A549 (cell line): ENCODE measurements around the gene HMCN1. TPM values are rescaled to one million over a fixed set of nuclear protein-coding genes. Genes with fewer than 3 reads are reported as not detected.

Experiments used
- ATAC-seq, 2 experiments: fragments of 200-7000 bp in 1 of 2; fragments of >200 bp in 1 of 2; cut with Nextera tagmentation in 1 of 2; cut with Tn5 transposase in 1 of 2; 3 replicates each; pipeline versions ENCODE4 v1.8.0 to v1.9.1; 2018 to 2020; ENCODE audit warnings: mild to moderate bottlenecking in 1 of 2, moderate library complexity in 1 of 2
- CTCF ChIA-PET: fragments of 300-600 bp; sonication (Branson Sonifier 250); formaldehyde crosslinking; extraction: SDS; loops from one replicate; lab custom pipeline; 2021; ENCODE audit warnings: antibody characterized with exemption, inconsistent platforms; lab: Yijun Ruan, JAX
- POLR2A ChIA-PET: fragments of 350-600 bp; formaldehyde crosslinking; extraction: SDS; loops from one replicate; lab custom pipeline; 2021; ENCODE audit warnings: antibody characterized with exemption, inconsistent platforms; lab: Yijun Ruan, JAX
- DNase-seq, 2 experiments: peaks; one replicate each; pipeline versions ENCODE4 v3.0.0 to v3.0.0-alpha.2; 2011 to 2016; ENCODE audit warnings: low read depth in 1 of 2, low spot score in 1 of 2
- FAIRE-seq: peaks from 2 replicates; lab custom pipeline; 2011; peaks lifted over from hg19 to GRCh38; lab: Jason Lieb, UNC
- H3K27ac ChIP-seq, 2 experiments: fragments of >200 bp; sonication (Bioruptor Twin); formaldehyde crosslinking; 3 replicates each; pipeline ENCODE4 v1.5.1; 2016 to 2017
- H3K4me1 ChIP-seq: fragments of >200 bp; sonication (Bioruptor Twin); formaldehyde crosslinking; 3 replicates; pipeline ENCODE4 v1.6.1; 2016
- H3K4me2 ChIP-seq: fragments of >200 bp; sonication (Bioruptor Twin); formaldehyde crosslinking; 3 replicates; pipeline ENCODE4 v1.6.1; 2016
- H3K4me3 ChIP-seq: fragments of >200 bp; sonication (Bioruptor Twin); formaldehyde crosslinking; 3 replicates; pipeline ENCODE4 v1.5.1; 2016
- H3K9me3 ChIP-seq: fragments of >200 bp; sonication (Bioruptor Twin); formaldehyde crosslinking; 3 replicates; pipeline ENCODE4 v1.6.1; 2016
- BHLHE40 ChIP-seq: IDR thresholded peaks from 2 replicates; pipeline ENCODE4 v1.6.1; 2012; ENCODE audit warnings: low read depth, low read length, inconsistent platforms
- CBX2 ChIP-seq: fragments of 200-600 bp; sonication (generic); IDR thresholded peaks from 2 replicates; pipeline ENCODE4 v1.6.1; 2016; ENCODE audit warnings: low read depth, mild to moderate bottlenecking, borderline replicate concordance
- CEBPB ChIP-seq, 2 experiments: fragments of >200 bp in 1 of 2; sonication (Bioruptor Twin) in 1 of 2; formaldehyde crosslinking in 1 of 2; IDR thresholded peaks; 2 replicates each; pipeline ENCODE4 v1.6.1; 2012 to 2016
- CHD4 ChIP-seq: fragments of 200-600 bp; sonication (generic); IDR thresholded peaks from 2 replicates; pipeline ENCODE4 v1.6.1; 2016; ENCODE audit warnings: antibody characterized with exemption, mild to moderate bottlenecking, borderline replicate concordance
- FOXS1 ChIP-seq: fragments of 250-450 bp; sonication (Bioruptor Pico); IDR thresholded peaks from 2 replicates; pipeline ENCODE4 v1.5.0; 2020; ENCODE audit warnings: mild to moderate bottlenecking, moderate library complexity
- HDAC2 ChIP-seq: fragments of 200-600 bp; sonication (generic); IDR thresholded peaks from 2 replicates; pipeline ENCODE4 v1.6.1; 2016
- JUN ChIP-seq, 2 experiments: fragments of >200 bp; sonication (Bioruptor Twin); formaldehyde crosslinking; IDR thresholded peaks; 2 replicates in 1 of 2; 3 replicates in 1 of 2; pipeline ENCODE4 v1.6.1; 2016 to 2017
- MYC ChIP-seq: IDR thresholded peaks from 2 replicates; pipeline ENCODE4 v1.6.1; 2012; ENCODE audit warnings: mild to moderate bottlenecking, inconsistent platforms, low read length, improper control_type of control experiment, borderline replicate concordance
- PHF8 ChIP-seq: fragments of 200-600 bp; sonication (generic); IDR thresholded peaks from 2 replicates; pipeline ENCODE4 v1.6.1; 2016; ENCODE audit warnings: low read depth, mild to moderate bottlenecking, antibody characterized with exemption, moderate library complexity, borderline replicate concordance
- RCOR1 ChIP-seq: fragments of 150-350 bp; IDR thresholded peaks from 2 replicates; pipeline ENCODE4 v1.6.1; 2014; ENCODE audit warnings: antibody characterized with exemption, low read length, low read depth
- REST ChIP-seq: fragments of 200-600 bp; sonication (generic); IDR thresholded peaks from 2 replicates; pipeline ENCODE4 v1.6.1; 2016; ENCODE audit warnings: antibody characterized with exemption, mild to moderate bottlenecking, moderate library complexity
- TP53 ChIP-seq: fragments of 250-450 bp; sonication (Bioruptor Pico); IDR thresholded peaks from 2 replicates; pipeline ENCODE4 v1.5.0; 2021; ENCODE audit warnings: mild to moderate bottlenecking, moderate library complexity
- WGBS: methylation state at CpG from one replicate; pipeline ENCODE4 v1.1.6; 2017; ENCODE audit errors: missing lambda C conversion rate; 5-methylcytosine and 5-hydroxymethylcytosine counted together
- polyA plus RNA-seq, 4 experiments: library from polyadenylated mRNA; depleted of rRNA in 3 of 4; stranded (reverse); fragments of >200 nt; fragmentation: RNase III in 1 of 4; extraction: RNeasy Plus Mini Kit Qiagen cat#74134 plus additional on column Dnase treatment in 1 of 4; gene quantifications; 2 replicates in 3 of 4; 3 replicates in 1 of 4; pipeline ENCODE4 v1.2.3, GENCODE V29; 2011 to 2017
- TF ChIP-seq, protein P1 (sequence below): fragments of >200 bp; sonication (Bioruptor Twin); formaldehyde crosslinking; IDR thresholded peaks from 3 replicates; pipeline ENCODE4 v1.6.1; 2016
- TF ChIP-seq, protein P2 (sequence below): fragments of >200 bp; sonication (Bioruptor Twin); formaldehyde crosslinking; IDR thresholded peaks from 3 replicates; pipeline ENCODE4 v1.5.1; 2016
- TF ChIP-seq, protein P3 (sequence below): fragments of 150-350 bp; IDR thresholded peaks from 2 replicates; pipeline ENCODE4 v1.6.1; 2014; ENCODE audit warnings: low read depth, mild to moderate bottlenecking, low read length

The HMCN1 gene
- polyA plus RNA-seq, 2 of the 4 experiments (the other 2 are of a cell fraction), result 0.03 to 0.06 TPM

DNA sequence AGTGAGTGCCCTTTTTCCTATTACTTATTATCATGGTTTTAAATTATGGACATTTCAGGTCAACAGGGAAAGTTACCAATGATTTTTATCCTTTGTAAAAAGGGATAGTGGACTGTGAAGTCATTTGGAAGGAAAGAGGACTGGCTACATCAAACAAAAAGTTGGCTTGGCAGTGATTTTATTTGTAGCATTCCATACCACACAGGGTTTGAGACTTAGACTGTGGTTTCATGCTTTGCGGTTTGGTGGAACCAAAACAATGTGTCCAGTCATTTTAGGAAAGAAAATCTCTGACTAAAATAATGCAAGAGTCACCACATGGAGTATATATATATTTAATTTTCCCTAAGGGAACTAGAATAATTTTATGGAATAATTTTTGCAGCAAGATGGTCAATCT is 239.5 kb downstream of the HMCN1 start (continued):
- TF ChIP-seq REST, result no peak

GRCh38 chr1:185974367-185975170 is 240.4 kb downstream of the HMCN1 start:
- FAIRE-seq, result no peak
- Histone ChIP-seq H3K4me3 (no peak overlapping the region), H3K9me3 (no peaks in the 10 kb centered on the region), H3K4me1 (no peaks in the 10 kb centered on the region), H3K27ac (no peak overlapping the region)
- POLR2A ChIA-PET, result no interaction called here
- 46% methylated on average over 3 of the region's 3 CpGs for WGBS
- TF ChIP-seq RCOR1 (no peak), HDAC2 (no peak), FOXS1 (CRISPR knock-in tag) (no peak), CBX2 (no peak), CHD4 (no peak), PHF8 (no peak), MYC (no peak)
- TF ChIP-seq, protein P1, sequence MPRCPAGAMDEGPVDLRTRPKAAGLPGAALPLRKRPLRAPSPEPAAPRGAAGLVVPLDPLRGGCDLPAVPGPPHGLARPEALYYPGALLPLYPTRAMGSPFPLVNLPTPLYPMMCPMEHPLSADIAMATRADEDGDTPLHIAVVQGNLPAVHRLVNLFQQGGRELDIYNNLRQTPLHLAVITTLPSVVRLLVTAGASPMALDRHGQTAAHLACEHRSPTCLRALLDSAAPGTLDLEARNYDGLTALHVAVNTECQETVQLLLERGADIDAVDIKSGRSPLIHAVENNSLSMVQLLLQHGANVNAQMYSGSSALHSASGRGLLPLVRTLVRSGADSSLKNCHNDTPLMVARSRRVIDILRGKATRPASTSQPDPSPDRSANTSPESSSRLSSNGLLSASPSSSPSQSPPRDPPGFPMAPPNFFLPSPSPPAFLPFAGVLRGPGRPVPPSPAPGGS, result no peak
- TF ChIP-seq, protein P2, sequence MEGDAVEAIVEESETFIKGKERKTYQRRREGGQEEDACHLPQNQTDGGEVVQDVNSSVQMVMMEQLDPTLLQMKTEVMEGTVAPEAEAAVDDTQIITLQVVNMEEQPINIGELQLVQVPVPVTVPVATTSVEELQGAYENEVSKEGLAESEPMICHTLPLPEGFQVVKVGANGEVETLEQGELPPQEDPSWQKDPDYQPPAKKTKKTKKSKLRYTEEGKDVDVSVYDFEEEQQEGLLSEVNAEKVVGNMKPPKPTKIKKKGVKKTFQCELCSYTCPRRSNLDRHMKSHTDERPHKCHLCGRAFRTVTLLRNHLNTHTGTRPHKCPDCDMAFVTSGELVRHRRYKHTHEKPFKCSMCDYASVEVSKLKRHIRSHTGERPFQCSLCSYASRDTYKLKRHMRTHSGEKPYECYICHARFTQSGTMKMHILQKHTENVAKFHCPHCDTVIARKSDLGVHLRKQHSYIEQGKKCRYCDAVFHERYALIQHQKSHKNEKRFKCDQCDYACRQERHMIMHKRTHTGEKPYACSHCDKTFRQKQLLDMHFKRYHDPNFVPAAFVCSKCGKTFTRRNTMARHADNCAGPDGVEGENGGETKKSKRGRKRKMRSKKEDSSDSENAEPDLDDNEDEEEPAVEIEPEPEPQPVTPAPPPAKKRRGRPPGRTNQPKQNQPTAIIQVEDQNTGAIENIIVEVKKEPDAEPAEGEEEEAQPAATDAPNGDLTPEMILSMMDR, result no peak
- TF ChIP-seq, all 56 proteins: peak for 0
- ATAC-seq (no peak), DNase-seq (no peak)
- CTCF ChIA-PET, result no interaction called here
- H3K4me2 ChIP-seq, result no peak overlapping the region

DNA sequence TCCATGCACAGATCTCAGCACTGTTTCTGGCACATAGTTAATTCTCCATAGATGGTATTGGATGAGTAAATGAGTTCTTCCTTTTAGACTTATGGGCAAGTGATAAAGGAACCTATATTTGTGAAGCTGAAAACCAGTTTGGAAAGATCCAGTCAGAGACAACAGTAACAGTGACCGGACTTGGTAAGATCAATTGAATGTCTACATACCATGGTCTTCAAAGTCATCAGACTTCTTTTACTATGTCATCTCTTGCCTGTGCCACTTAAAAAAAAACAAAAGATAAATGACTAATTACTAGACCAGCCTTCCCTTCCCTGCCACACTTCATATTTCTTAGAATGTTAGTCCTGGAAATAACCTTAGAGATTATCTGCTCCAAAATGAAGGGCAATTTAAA is 246.7 kb downstream of the HMCN1 start:
- no peak for DNase-seq
- ATAC-seq, result no peak
- Histone ChIP-seq H3K4me1 (no peaks in the 10 kb centered on the region), H3K27ac (no peak overlapping the region), H3K4me3 (no peak overlapping the region), H3K9me3 (no peaks in the 10 kb centered on the region), H3K4me2 (no peak overlapping the region)
- WGBS, result 88% methylated on average over 1 of the region's 1 CpG
- no peak for FAIRE-seq
- TF ChIP-seq FOXS1 (CRISPR knock-in tag), result no peak
- TF ChIP-seq TP53 (CRISPR knock-in tag), result no peak
- TF ChIP-seq, protein P3, sequence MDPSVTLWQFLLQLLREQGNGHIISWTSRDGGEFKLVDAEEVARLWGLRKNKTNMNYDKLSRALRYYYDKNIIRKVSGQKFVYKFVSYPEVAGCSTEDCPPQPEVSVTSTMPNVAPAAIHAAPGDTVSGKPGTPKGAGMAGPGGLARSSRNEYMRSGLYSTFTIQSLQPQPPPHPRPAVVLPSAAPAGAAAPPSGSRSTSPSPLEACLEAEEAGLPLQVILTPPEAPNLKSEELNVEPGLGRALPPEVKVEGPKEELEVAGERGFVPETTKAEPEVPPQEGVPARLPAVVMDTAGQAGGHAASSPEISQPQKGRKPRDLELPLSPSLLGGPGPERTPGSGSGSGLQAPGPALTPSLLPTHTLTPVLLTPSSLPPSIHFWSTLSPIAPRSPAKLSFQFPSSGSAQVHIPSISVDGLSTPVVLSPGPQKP, result no peak
- TF ChIP-seq CEBPB (IDR thresholded peaks at IDR 0.05), result no peak
- TF ChIP-seq BHLHE40, result no peak
- TF ChIP-seq JUN (IDR thresholded peaks at IDR 0.05), result no peak
- ChIA-PET POLR2A (no interaction called here), CTCF (interaction anchor here (1.2 kb wide), 1 partner anchor 11 kb away, joined by 4 read pairs; no protein-coding TSS in a partner anchor)
